GM12872 (cell line): ENCODE results near the gene SYT8.

Experiments used
- TF ChIP-seq, protein P1 (sequence below): IDR thresholded peaks from 3 replicates; pipeline ENCODE4 v1.5.1; 2011; ENCODE audit warnings: low read depth, mild to moderate bottlenecking, low read length, moderate library complexity; ENCODE audit not compliant: insufficient read depth

The SYT8 gene

DNA sequence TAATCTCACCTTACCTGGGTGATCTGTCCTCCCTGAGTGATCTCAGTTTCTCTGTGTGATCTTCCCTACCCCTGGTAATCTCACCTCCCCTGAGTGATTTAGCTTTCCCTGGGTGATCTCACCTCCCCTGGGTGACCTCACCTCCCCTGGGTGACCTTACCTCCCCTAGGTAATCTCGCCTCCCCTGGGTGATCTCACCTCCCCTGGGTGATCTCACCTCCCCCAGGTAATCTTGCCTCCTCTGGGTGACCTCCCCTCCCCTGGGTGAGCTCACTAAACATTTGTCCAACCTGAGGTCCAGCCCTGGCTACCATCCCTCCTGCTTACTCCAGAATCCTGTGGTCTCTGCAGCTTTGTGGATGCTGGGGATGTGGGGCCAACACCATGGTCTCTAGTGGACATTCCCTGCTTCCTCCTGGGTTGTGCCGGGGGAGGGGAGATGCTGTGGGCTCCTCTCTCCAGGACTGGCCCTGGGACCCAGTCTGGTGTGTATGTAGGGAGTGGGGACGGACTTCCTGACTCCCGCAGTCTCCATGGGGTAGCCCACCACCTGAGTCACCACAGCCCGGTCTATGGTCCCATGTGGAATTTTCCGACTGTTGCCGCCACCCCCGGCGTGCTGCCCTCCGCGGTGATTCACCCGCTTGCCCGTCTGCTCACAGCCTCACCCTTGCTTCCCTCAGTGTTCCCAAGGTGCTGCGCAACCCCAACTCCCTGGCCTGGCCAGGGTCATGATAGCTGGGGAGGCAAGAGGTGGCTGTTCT lies 28.0 kb downstream of the SYT8 start:
- TF ChIP-seq, protein P1, sequence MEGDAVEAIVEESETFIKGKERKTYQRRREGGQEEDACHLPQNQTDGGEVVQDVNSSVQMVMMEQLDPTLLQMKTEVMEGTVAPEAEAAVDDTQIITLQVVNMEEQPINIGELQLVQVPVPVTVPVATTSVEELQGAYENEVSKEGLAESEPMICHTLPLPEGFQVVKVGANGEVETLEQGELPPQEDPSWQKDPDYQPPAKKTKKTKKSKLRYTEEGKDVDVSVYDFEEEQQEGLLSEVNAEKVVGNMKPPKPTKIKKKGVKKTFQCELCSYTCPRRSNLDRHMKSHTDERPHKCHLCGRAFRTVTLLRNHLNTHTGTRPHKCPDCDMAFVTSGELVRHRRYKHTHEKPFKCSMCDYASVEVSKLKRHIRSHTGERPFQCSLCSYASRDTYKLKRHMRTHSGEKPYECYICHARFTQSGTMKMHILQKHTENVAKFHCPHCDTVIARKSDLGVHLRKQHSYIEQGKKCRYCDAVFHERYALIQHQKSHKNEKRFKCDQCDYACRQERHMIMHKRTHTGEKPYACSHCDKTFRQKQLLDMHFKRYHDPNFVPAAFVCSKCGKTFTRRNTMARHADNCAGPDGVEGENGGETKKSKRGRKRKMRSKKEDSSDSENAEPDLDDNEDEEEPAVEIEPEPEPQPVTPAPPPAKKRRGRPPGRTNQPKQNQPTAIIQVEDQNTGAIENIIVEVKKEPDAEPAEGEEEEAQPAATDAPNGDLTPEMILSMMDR, result no peak

DNA sequence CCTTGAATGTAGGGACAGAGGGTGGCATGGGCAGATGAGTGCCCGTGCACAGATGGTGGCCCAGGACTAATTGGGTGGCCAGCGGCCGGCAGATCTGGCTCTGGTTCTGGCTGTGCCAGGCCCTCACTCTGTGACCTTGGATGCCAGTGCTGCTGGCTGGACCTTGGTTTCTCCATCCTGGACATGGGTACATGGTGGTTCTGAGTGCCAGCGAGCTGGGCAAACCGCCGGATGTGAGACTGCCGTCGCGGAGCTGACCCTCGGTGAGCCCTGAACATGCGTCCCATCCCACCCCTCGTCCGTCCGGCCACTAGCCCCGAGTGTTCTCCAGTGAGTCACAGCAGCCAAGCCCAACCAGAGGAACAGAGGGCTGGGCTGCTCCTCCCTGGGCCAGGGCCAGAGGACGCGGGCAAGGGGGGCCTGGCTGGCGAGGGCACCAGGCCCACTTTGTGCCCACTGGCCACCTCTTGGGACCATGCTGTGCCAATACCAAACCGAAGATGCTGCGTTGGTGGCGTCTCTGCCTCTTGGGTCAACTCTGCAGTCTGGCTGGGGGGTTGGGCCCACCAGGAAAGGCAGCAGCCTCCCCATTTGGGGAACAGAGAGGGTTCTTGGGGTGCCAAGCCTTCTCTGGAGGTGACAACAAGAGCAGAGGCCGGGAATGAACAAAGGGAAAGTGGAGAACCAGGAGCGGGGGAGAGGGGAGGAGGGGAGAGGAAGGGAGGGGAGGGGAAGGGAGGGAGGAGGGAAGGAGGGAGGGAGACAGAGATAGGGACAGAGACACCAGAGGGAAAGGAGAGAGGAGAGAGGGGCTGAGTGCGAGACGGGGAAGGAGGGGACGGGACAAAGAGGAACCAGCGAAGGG lies 28.8 kb downstream of the SYT8 start:
- TF ChIP-seq, protein P1, result no peak

GRCh38 chr11:1864231-1864630 lies 29.4 kb downstream of the SYT8 start:
- TF ChIP-seq, protein P1, result no peak

DNA sequence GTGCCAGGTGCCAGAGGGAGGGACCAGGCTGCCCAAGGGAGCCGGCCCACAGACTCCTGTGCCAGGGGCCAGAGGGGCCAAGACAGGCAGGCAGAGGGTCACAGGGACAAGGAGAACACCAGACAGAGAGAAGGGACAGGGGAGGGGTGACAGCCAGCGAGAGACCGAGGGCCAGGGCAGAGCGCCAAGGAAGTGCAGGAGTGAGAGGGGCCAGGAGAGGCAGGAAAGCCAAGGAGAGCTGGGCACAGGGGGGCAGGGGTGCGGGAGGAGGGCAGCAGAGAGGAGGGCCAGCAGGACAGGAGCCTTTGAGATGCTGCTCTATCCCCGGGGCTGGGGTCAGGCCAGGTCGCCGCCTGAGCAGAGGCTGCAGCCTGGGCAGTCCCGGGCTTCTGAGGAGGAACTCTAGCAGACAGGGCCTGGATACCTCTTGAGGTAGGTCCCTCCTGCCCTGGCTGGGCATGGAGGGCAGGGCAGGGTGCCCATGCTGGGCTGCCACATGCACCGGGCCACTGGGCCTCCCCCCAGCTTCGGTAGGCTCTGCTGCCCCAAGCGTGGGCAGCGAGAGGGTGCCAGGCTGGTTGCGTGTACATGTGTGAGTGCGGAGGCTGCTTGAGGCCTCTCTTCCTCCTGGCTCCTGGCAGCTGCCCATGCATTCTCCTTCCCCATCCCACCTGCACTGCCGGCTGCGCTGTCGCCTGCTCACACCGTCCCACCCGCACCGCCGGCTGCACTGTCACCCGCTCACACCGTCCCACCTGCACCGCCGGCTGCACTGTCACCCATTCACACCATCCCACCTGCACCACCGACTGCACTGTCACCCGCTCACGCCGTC lies 30.3 kb downstream of the SYT8 start:
- TF ChIP-seq, protein P1, result no peak

DNA sequence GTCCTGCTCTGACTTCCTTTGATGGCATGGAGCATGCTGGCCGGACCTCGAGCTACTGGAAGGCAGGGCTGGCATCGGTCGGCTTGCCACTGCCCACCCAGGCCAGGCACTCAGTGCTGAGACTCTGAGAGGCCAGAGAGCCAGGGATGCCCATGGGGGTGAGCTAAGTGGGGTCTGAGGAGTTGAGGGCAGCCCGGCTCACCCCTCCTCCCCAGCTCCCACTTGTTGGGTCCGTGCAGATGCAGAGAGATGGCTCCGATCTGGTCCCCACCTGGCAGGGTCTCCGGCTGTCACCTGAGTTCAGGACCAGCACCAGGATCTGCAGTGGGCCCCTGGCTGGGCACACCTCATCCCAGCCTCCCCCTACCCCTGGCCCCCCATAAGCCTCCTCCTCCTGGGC lies 31.4 kb downstream of the SYT8 start:
- TF ChIP-seq, protein P1, result no peak

DNA sequence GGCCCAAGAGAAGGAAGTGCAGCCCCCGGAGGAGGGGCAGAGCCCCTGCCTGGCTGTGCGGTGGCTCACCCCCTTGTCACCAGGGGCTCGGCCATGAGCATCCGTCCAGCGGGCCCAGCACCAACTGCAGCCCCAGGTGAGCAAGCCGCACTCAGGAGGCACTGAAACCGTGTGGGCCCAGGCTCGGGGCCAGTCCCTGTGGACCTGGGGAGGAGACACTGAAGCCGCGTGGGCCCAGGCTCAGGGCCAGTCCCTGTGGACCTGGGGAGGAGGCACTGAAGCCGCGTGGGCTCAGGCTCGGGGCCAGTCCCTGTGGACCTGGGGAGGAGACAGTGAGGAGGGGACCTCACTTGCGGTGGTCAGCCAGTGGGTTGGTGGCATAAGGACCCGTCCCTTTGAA lies 32.0 kb downstream of the SYT8 start:
- TF ChIP-seq, protein P1, result no peak

DNA sequence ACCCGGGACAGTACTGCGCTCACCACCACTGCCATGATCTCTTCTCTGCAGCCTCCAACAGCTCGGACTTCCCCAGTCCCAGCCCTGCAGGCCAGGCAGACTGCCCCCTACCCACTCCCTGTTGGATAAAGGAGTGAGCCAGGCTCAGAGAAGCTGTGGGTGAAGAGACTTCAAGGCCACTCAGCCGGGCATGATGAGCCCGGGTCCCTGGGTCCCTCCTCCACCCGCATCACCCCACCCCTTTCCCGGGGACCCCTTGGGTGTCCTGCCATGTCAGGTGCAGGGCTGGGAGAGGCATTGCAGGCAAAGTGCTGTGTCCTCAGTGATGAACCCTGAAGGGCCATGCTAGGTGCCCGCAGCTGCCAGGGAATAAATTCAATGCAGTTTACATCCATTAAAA lies 32.6 kb downstream of the SYT8 start:
- TF ChIP-seq, protein P1, result no peak
